ENCODE measurements around the gene HGD. TPM values are rescaled to one million over a fixed set of nuclear protein-coding genes. Genes with fewer than 3 reads are reported as not detected.
"Not testable (repeated sequence)": the region's sequence is repeated elsewhere in the genome, so short reads cannot be mapped to it uniquely, and the experiment has no call there.

The HGD gene
- total RNA-seq, 1 experiment from 2014 or later: 0.59 TPM

DNA sequence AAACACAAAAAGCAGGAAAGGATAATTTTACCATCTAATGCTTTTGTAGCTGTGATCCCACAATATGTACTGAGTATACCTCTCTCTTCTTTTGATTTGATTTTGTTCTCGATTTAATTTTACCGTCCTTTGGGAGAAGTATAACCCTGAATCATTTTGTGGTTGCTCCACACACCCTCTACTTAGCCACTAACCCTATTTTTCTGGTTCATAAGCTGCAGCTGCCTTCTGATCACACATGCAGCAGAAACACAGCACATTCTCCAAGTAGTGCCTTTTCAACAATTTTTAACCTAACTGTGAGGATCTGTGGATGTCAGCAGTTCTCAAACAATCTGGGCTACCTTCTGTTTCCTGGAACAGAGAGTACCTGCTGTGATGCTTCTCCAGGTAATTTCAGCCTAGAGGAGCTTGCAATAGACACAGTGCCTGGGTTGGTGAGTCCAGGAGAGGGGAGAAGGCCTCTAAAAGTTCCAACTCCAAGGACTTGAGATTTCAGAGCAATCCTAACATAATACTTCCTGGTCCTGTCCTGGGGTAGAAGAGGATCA lies 40.3 kb downstream of the HGD start (continued):
- TF ChIP-seq FOSL1 (IDR thresholded peaks at IDR 0.05; ENCODE audit: low read depth): no peak

DNA sequence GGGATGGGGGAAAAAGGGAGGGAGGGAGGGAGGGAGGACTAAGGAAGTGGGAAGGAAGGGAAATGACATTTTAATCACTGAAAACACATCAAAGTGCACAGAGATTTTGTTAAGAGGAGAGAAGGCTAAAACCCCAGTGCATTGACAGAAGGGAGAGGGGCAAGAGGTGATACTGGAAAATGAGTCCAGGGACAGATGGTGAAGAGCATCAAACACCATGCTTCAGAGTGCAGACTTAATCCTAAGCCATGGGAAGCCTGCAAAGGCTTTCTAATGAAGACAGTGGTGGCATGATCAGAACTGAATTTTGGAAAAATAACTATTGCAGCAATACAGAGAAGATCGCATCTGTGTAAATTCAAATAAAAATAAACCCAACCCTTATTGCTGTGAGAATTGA lies 41.8 kb downstream of the HGD start:
- no peaks in the 10 kb centered on the region for H3K27me3 ChIP-seq (ENCODE audit: insufficient read depth, low read length)
- intact Hi-C loops (cut with micrococcal nuclease): no loop called here
- DNase-seq (ENCODE audit: low read depth, low spot score): no peak
- ATAC-seq: no peak
- H3K4me1 ChIP-seq (ENCODE audit: control insufficient read depth in 1 of 2, insufficient read depth in 2 of 2, low read length in 2 of 2): no peaks in the 10 kb centered on the region
- no peak overlapping the region for H3K4me3 ChIP-seq (replicated peaks in 1 of 2; ENCODE audit: low read depth in 1 of 2, low read length in 2 of 2)
- no peak overlapping the region for H2AFZ ChIP-seq (ENCODE audit: low read depth, low read length, poor library complexity, severe bottlenecking)
- H4K20me1 ChIP-seq (ENCODE audit: insufficient read depth): no peaks in the 10 kb centered on the region
- no peaks in the 10 kb centered on the region for H3K9me2 ChIP-seq (ENCODE audit: insufficient read depth)
- BruUV-seq (replicated peaks): no TSS peak
- H3K9me3 ChIP-seq (ENCODE audit: control insufficient read depth in 1 of 2, insufficient read depth in 1 of 2, low read depth in 1 of 2, low read length in 2 of 2): no peaks in the 10 kb centered on the region
- H3K9ac ChIP-seq (ENCODE audit: low read length): no peak overlapping the region
- POLR2A ChIA-PET: no interaction called here
- H3K4me2 ChIP-seq (ENCODE audit: low read length): no peak overlapping the region
- RAD21 ChIA-PET (ENCODE audit: low non-redundant PET in 1 of 2, low total read pairs in 2 of 2, uncharacterized antibody in 2 of 2, unreplicated experiment in 2 of 2): no interaction called here
- H3K79me2 ChIP-seq (ENCODE audit: insufficient read depth, low read length): no peaks in the 10 kb centered on the region
- no peak for TF ChIP-seq ELF1 (IDR thresholded peaks at IDR 0.05; ENCODE audit: borderline replicate concordance, low read depth)
- no peak for TF ChIP-seq POLR2AphosphoS5 (IDR thresholded peaks at IDR 0.05; ENCODE audit: low read depth, low read length)
- TF ChIP-seq TCF7L2 (IDR thresholded peaks at IDR 0.05; ENCODE audit: borderline replicate concordance, extremely low read depth, insufficient read depth, insufficient read length): no peak
- TF ChIP-seq CBX3 (IDR thresholded peaks at IDR 0.05; ENCODE audit: low read depth): no peak
- TF ChIP-seq, protein P1, sequence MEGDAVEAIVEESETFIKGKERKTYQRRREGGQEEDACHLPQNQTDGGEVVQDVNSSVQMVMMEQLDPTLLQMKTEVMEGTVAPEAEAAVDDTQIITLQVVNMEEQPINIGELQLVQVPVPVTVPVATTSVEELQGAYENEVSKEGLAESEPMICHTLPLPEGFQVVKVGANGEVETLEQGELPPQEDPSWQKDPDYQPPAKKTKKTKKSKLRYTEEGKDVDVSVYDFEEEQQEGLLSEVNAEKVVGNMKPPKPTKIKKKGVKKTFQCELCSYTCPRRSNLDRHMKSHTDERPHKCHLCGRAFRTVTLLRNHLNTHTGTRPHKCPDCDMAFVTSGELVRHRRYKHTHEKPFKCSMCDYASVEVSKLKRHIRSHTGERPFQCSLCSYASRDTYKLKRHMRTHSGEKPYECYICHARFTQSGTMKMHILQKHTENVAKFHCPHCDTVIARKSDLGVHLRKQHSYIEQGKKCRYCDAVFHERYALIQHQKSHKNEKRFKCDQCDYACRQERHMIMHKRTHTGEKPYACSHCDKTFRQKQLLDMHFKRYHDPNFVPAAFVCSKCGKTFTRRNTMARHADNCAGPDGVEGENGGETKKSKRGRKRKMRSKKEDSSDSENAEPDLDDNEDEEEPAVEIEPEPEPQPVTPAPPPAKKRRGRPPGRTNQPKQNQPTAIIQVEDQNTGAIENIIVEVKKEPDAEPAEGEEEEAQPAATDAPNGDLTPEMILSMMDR (IDR thresholded peaks at IDR 0.05 in 2 of 3, conservative IDR thresholded peaks at IDR 0.05 in 1 of 3; ENCODE audit: borderline replicate concordance in 1 of 3, insufficient read depth in 1 of 3, low read depth in 2 of 3, low read length in 2 of 3): no peak
- TF ChIP-seq YY1 (IDR thresholded peaks at IDR 0.05; ENCODE audit: extremely low read depth, insufficient replicate concordance, low read depth, low read length): no peak
- no peak for TF ChIP-seq POLR2A (IDR thresholded peaks at IDR 0.05; ENCODE audit: borderline replicate concordance, extremely low read depth, insufficient read depth, insufficient read length)
- TF ChIP-seq, protein P2, sequence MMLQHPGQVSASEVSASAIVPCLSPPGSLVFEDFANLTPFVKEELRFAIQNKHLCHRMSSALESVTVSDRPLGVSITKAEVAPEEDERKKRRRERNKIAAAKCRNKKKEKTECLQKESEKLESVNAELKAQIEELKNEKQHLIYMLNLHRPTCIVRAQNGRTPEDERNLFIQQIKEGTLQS (IDR thresholded peaks at IDR 0.05): no peak
- TF ChIP-seq FOSL1 (IDR thresholded peaks at IDR 0.05; ENCODE audit: low read depth): no peak
- TF ChIP-seq, protein P3, sequence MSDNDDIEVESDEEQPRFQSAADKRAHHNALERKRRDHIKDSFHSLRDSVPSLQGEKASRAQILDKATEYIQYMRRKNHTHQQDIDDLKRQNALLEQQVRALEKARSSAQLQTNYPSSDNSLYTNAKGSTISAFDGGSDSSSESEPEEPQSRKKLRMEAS (IDR thresholded peaks at IDR 0.05): no peak
- no peaks in the 10 kb centered on the region for H3K36me3 ChIP-seq (ENCODE audit: control insufficient read depth in 1 of 2, insufficient read depth in 2 of 2, low read length in 2 of 2)
- CTCF ChIA-PET: no interaction called here
- H3K27ac ChIP-seq (ENCODE audit: low read depth, low read length): no peak overlapping the region

DNA sequence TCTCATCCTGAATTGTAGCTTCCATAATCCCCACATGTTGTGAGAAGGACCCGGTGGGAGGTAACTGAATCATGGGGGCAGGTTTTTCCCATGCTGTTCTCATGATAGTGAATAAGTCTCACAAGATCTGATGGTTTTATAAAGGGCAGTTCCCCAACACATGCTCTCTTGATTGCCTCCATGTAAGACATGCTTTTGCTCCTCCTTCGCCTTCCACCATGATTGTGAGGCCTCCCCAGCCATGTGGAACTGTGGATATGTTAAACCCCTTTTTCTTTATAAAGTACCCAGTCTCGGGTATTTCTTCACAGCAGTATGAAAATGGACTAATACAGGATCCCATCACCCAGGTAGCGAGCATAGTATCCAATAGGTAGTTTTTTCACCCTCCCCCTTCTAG lies 43.2 kb downstream of the HGD start:
- ATAC-seq; POLR2A ChIA-PET; BruUV-seq (replicated peaks); H3K79me2 ChIP-seq (ENCODE audit: insufficient read depth, low read length); H3K4me1 ChIP-seq (ENCODE audit: control insufficient read depth in 1 of 2, insufficient read depth in 2 of 2, low read length in 2 of 2); RAD21 ChIA-PET (ENCODE audit: low non-redundant PET in 1 of 2, low total read pairs in 2 of 2, uncharacterized antibody in 2 of 2, unreplicated experiment in 2 of 2); H4K20me1 ChIP-seq (ENCODE audit: insufficient read depth); H3K36me3 ChIP-seq (ENCODE audit: control insufficient read depth in 1 of 2, insufficient read depth in 2 of 2, low read length in 2 of 2); H2AFZ ChIP-seq (ENCODE audit: low read depth, low read length, poor library complexity, severe bottlenecking); H3K4me3 ChIP-seq (replicated peaks in 1 of 2; ENCODE audit: low read depth in 1 of 2, low read length in 2 of 2); H3K27me3 ChIP-seq (ENCODE audit: insufficient read depth, low read length); H3K9ac ChIP-seq (ENCODE audit: low read length); H3K4me2 ChIP-seq (ENCODE audit: low read length); DNase-seq (ENCODE audit: low read depth, low spot score); H3K9me2 ChIP-seq (ENCODE audit: insufficient read depth); CTCF ChIA-PET; H3K27ac ChIP-seq (ENCODE audit: low read depth, low read length); intact Hi-C loops (cut with micrococcal nuclease); H3K9me3 ChIP-seq (ENCODE audit: control insufficient read depth in 1 of 2, insufficient read depth in 1 of 2, low read depth in 1 of 2, low read length in 2 of 2): not testable (repeated sequence)
